Activated CD8-positive, alpha-beta memory T cell treated with anti-CD3 and anti-CD28 coated beads, Interleukin-2, amount 10 ng/mL, durations not matched to agents 7 days and 5 days (primary cell): ENCODE measurements around the gene KIAA2012. TPM values are rescaled to one million over a fixed set of nuclear protein-coding genes. Genes with fewer than 3 reads are reported as not detected.

Source experiments
- ATAC-seq: fragments of 150-1000 bp; cut with Tn5 transposase; one replicate; pipeline ENCODE4 v1.10.0; 2021; ENCODE audit warnings: moderate library complexity
- CTCF ChIA-PET: fragments of 350-600 bp; sonication (Branson Sonifier 250); formaldehyde crosslinking; loops from one replicate; lab custom pipeline; 2021; ENCODE audit warnings: antibody characterized with exemption; lab: Charles Lee
- DNase-seq: peaks from one replicate; pipeline ENCODE4 v3.0.0-alpha.2; 2020
- H3K27ac Mint-ChIP-seq: one replicate; pipeline ENCODE4 v1.8.0; 2021; ENCODE audit warnings: mild to moderate bottlenecking, mixed read lengths
- H3K27me3 Mint-ChIP-seq: one replicate; pipeline ENCODE4 v1.8.0; 2021; ENCODE audit warnings: mixed read lengths
- H3K36me3 Mint-ChIP-seq: one replicate; pipeline ENCODE4 v1.8.0; 2021; ENCODE audit warnings: mild to moderate bottlenecking, mixed read lengths
- H3K4me1 Mint-ChIP-seq: one replicate; pipeline ENCODE4 v1.8.0; 2021; ENCODE audit warnings: mixed read lengths
- H3K4me3 Mint-ChIP-seq: one replicate; pipeline ENCODE4 v1.8.0; 2021; ENCODE audit warnings: mild to moderate bottlenecking, moderate library complexity, mixed read lengths
- H3K9me3 Mint-ChIP-seq: one replicate; pipeline ENCODE4 v1.8.0; 2022; ENCODE audit warnings: low read depth, mixed read lengths
- total RNA-seq, 2 experiments: library from RNA; stranded (reverse); gene quantifications; one replicate each; pipeline ENCODE4 v1.2.3, GENCODE V29; 2021

Gene KIAA2012
- total RNA-seq, 2 experiments from 2014 or later = 0.05 TPM; not detected in 1

DNA sequence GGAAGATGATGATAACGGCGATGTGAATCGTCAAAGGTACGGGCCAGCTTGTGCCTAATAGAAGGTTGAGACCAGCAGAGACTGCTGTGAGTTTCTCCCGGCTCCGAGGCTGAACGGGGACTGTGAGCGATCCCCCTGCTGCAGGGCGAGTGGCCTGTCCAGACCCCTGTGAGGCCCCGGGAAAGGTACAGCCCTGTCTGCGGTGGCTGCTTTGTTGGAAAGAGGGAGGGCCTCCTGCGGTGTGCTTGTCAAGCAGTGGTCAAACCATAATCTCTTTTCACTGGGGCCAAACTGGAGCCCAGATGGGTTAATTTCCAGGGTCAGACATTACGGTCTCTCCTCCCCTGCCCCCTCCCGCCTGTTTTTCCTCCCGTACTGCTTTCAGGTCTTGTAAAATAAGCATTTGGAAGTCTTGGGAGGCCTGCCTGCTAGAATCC is 36.4 kb upstream of the KIAA2012 start:
- peaks cover 13% of the 10 kb centered on the region for H3K4me1 Mint-ChIP-seq
- CTCF ChIA-PET = no interaction called here
- ATAC-seq = no peak
- H3K36me3 Mint-ChIP-seq = peaks cover under 1% of the 10 kb centered on the region
- no peaks in the 10 kb centered on the region for H3K9me3 Mint-ChIP-seq
- no peak for DNase-seq
- no peak overlapping the region for H3K27ac Mint-ChIP-seq
- peaks cover 50% of the 10 kb centered on the region for H3K27me3 Mint-ChIP-seq
- no peak overlapping the region for H3K4me3 Mint-ChIP-seq

DNA sequence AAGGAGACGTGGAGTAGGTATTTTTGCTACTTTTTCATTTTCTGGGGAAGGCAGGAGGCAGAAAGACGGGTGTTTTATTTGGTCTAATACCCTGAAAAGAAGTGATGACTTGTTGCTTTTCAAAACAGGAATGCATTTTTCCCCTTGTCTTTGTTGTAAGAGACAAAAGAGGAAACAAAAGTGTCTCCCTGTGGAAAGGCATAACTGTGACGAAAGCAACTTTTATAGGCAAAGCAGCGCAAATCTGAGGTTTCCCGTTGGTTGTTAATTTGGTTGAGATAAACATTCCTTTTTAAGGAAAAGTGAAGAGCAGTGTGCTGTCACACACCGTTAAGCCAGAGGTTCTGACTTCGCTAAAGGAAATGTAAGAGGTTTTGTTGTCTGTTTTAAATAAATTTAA is 36.0 kb upstream of the KIAA2012 start:
- Mint-ChIP-seq H3K4me3 (no peak overlapping the region), H3K4me1 (peaks cover 13% of the 10 kb centered on the region), H3K36me3 (no peaks in the 10 kb centered on the region), H3K27me3 (peaks cover 50% of the 10 kb centered on the region), H3K9me3 (no peaks in the 10 kb centered on the region), H3K27ac (no peak overlapping the region)
- no peak for DNase-seq
- CTCF ChIA-PET = no interaction called here
- ATAC-seq = no peak

DNA sequence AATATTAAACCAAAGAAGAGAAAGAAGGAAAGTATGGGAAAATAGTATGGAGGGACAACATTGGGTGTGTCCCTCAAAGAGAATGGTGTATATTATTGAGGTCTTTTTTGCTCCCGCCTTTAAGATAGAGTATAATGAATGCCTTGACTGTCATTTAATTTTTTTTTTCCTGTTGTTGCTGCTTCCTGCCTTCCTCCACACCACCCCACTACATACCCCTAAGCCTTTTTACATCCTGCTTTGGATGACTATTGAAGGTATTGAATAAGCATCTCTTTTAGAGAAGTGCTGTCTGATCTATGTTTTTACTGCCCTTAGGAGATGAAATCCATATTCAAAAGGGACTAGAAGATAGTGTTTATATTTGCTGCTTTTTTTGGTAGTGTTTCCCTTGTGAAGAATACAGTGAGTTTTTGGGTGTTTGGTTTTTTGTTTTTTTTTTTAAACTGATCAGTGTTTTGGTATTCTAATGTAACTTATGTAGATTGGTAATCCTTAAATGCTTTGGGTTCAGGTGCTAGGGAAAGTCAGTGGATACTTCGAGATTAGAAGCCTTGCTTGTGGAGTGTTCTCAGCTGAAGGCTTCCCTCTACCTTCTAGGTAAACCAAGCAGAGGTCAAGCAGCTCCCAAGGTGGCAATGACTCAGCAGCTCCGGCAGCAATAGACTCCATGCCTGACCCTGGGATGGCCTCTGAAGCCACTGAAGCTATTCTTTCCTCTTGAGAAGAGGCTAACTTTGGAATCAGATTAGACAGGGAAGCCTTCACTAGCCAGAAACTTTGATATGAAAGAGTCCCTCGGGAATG is 34.4 kb upstream of the KIAA2012 start:
- no peak overlapping the region for H3K27ac Mint-ChIP-seq
- ATAC-seq (no peak), DNase-seq (no peak)
- H3K36me3 Mint-ChIP-seq = no peaks in the 10 kb centered on the region
- no peaks in the 10 kb centered on the region for H3K9me3 Mint-ChIP-seq
- no peak overlapping the region for H3K4me3 Mint-ChIP-seq
- peaks cover 6% of the 10 kb centered on the region for H3K4me1 Mint-ChIP-seq
- peaks cover 49% of the 10 kb centered on the region for H3K27me3 Mint-ChIP-seq
- CTCF ChIA-PET = no interaction called here

DNA sequence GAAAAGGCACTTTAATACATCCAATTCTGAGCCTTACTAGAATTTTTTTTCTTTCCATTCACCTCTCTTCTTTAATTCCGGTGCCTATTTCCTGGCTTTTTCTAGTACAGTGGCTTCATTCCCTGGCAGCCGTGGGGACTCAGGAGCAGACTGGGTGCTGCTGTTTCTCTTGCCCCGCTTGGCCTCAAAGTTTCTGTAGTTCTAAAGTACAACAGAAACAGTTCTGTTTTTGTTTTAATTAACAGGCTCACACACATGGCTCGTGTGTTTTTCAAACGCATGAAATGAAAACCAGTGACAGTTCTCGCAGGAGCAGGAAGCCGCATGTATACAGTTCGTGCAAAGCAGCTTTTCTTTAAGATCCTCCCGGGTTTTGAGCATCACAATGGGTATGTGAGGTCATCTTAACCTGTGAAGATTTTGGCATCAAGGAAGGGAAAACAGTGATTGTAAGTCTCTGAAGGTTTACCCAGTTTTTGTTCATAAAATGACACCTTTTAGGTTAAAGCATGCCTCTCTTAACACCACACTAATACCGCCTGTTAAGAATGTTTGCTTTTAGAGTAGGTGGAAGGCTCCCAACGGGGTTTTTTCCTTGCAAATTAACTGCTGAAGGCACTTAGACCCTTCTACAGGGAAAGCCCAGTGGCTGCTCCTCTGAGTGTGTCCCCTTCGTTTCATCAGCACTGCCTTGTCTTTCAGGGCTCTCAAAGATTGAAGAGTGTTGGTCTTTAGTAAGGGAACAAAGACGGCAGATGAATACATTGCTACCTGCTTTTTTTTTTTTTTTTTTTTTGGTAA is 33.6 kb upstream of the KIAA2012 start:
- peaks cover 6% of the 10 kb centered on the region for H3K4me1 Mint-ChIP-seq
- no peaks in the 10 kb centered on the region for H3K9me3 Mint-ChIP-seq
- H3K4me3 Mint-ChIP-seq = no peak overlapping the region
- H3K36me3 Mint-ChIP-seq = no peaks in the 10 kb centered on the region
- ATAC-seq (no peak), DNase-seq (no peak)
- H3K27me3 Mint-ChIP-seq = peaks cover 54% of the 10 kb centered on the region
- no peak overlapping the region for H3K27ac Mint-ChIP-seq
- CTCF ChIA-PET = no interaction called here

DNA sequence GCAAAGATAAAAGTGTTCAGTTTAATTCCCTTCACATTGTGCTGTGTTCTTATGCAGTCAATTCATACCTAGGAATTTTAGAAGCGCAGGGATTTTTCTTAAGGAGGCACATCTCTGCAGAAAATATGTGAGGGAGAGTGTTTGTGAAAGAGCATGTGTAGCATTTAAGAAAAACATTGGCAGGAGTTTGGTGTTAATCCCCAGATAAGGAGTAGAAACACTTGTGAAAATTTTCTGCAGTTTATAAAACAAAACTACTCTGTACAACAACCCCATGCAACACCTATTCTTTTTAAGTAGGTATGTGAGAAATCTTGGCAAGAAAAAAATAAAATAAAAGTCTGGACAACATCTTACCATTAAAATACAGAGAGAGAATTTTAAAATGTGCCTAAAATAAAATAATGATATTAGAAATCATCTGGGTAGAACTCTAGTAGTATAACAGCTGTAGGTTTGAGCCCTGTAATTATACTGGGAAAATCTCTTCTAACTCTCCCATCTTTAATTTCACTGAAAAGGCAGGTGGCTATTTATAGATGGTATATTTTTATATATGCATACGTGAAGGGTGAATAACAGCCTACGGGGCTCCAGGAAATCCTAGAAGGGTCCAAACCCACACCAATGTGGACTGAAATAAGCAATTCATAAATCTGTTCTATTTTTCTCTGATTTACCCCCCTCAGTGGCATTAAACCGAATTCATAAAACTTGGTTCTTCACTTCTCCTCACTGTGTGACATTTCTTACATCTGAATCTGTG is 32.8 kb upstream of the KIAA2012 start:
- ATAC-seq = no peak
- H3K4me1 Mint-ChIP-seq = peaks cover 2% of the 10 kb centered on the region
- no peak overlapping the region for H3K27ac Mint-ChIP-seq
- no peaks in the 10 kb centered on the region for H3K36me3 Mint-ChIP-seq
- H3K4me3 Mint-ChIP-seq = no peak overlapping the region
- peaks cover 58% of the 10 kb centered on the region for H3K27me3 Mint-ChIP-seq
- no peak for DNase-seq
- no peaks in the 10 kb centered on the region for H3K9me3 Mint-ChIP-seq
- CTCF ChIA-PET = no interaction called here

DNA sequence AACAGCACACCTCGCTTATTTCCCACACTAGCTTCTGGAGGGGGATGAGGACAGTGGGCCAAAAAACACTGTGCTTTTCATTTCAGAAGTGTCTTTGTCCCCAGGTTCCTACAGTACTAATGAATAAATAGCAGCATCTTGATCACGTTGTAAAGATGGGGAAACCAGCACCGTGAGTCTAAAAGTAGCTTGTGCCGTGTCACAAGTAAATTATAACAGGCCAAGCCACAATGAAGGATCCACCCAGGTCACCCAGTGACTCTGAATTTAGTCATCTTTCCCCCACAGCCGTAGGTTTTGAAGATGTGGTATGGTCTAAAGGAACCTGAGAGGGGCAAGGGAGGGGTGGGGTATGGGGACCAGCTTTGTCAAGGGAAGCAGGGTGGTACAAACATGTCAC is 30.6 kb upstream of the KIAA2012 start:
- Mint-ChIP-seq H3K9me3 (no peaks in the 10 kb centered on the region), H3K27ac (no peak overlapping the region), H3K27me3 (peaks cover 70% of the 10 kb centered on the region), H3K4me1 (peaks cover 2% of the 10 kb centered on the region), H3K4me3 (no peak overlapping the region), H3K36me3 (no peaks in the 10 kb centered on the region)
- DNase-seq (no peak), ATAC-seq (no peak)
- CTCF ChIA-PET = interaction anchor here (0.9 kb wide), 1 partner anchor 22 kb away, joined by 3 read pairs; no protein-coding TSS in a partner anchor

DNA sequence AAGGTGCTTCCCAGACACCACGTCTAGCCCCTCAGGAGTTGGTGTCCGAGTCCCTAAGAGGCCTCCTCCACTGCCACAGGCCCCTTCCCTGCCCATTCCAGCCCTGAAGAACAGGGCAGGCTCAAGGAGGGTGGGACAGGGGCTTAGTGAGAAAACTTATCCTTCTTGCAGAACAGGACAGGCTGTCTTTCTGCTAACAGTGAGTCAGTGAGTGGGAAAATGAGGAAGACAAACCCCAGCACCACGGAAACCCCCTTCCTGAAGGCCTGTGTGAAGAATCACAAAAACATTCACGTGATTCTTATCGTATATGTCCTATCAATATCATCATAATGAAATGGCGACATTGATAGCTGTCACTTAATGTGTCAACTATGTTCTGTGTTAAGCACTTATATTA is 29.6 kb upstream of the KIAA2012 start:
- ATAC-seq = no peak

DNA sequence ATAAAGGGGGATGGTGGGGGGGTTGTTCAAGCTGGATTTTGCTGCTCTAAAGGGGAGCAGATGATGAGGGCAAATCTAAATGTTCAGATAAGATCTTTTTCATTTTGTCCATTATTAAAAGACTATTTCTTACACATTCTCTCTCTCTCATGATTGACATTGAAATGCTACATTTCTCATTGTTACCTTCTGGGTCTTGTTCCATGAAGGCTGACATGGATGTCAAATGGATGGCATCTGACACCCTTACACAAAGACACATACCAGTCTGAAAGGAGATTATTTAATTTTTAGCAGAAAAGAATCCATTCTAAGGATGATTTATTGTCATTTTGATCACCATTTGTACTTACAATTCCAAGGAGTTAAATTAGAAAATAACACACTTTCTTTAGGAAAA is 28.3 kb upstream of the KIAA2012 start:
- Mint-ChIP-seq H3K4me3 (no peak overlapping the region), H3K36me3 (no peaks in the 10 kb centered on the region), H3K9me3 (no peaks in the 10 kb centered on the region), H3K27ac (no peak overlapping the region), H3K27me3 (peaks cover 61% of the 10 kb centered on the region), H3K4me1 (no peaks in the 10 kb centered on the region)
- no peak for DNase-seq
- ATAC-seq = no peak
- CTCF ChIA-PET = no interaction called here

More for the DNA sequence above, 29.6 kb upstream of the KIAA2012 start:
- H3K4me3 Mint-ChIP-seq = no peak overlapping the region
- CTCF ChIA-PET = no interaction called here
- no peaks in the 10 kb centered on the region for H3K36me3 Mint-ChIP-seq
- peaks cover 2% of the 10 kb centered on the region for H3K4me1 Mint-ChIP-seq
- no peaks in the 10 kb centered on the region for H3K9me3 Mint-ChIP-seq
- H3K27me3 Mint-ChIP-seq = peaks cover 69% of the 10 kb centered on the region
- H3K27ac Mint-ChIP-seq = no peak overlapping the region
- DNase-seq = no peak

DNA sequence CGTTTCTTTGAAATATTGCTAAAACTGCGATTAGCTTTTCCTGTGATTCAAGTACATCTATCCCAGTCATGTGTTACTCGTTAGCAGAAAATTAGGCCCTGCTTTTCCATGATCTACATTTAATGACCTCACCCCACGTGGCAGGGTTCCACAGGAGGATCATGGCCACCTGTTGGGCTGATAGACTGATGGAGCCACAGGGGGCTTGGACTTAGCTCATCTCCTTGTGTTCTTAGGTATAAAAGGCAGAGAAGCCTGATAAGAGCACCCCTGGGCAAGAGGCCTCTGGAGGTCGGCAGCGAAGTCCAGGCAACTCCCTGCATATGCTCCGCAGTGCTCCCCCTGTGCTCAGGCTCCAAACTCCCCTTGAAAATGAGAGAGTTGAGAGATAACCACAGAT is 26.5 kb upstream of the KIAA2012 start:
- Mint-ChIP-seq H3K27ac (no peak overlapping the region), H3K27me3 (peaks cover 54% of the 10 kb centered on the region), H3K4me3 (no peak overlapping the region), H3K4me1 (no peaks in the 10 kb centered on the region), H3K36me3 (no peaks in the 10 kb centered on the region), H3K9me3 (no peaks in the 10 kb centered on the region)
- ATAC-seq (no peak), DNase-seq (no peak)
- CTCF ChIA-PET = no interaction called here

DNA sequence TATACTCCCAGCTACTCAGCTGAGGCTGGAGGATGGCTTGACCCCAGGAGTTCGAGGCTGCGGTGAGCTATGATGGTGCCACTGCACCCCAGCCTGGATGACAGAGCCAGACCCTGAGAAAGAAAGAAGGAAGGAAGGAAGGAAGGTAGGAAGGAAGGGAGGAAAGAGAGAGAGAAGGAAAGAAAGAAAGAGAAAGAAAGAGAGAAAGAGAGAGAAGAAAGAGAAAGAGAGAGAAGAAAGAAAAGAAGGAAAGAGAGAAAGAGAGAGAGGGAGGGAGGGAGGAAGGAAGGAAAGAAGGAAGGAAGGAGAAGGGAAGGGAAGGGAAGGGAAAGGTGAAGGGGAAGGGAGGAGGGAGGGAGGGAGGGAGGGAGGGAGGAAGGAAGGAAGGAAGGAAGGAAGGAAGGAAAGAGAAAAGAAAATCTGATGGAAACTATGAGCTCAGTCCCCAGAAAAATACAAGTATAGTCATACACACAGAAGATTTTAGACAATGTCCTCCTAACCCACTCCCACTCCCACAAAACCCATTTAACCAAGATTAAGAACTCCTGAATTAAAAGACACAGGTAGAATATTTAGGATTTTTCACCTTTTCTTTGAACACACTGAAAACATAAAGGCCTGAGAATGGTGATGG is 23.8 kb upstream of the KIAA2012 start:
- CTCF ChIA-PET = no interaction called here
- Mint-ChIP-seq H3K4me3 (no peak overlapping the region), H3K9me3 (no peaks in the 10 kb centered on the region), H3K27me3 (peaks cover 50% of the 10 kb centered on the region), H3K27ac (no peak overlapping the region), H3K36me3 (no peaks in the 10 kb centered on the region), H3K4me1 (no peaks in the 10 kb centered on the region)
- DNase-seq (no peak), ATAC-seq (no peak)

DNA sequence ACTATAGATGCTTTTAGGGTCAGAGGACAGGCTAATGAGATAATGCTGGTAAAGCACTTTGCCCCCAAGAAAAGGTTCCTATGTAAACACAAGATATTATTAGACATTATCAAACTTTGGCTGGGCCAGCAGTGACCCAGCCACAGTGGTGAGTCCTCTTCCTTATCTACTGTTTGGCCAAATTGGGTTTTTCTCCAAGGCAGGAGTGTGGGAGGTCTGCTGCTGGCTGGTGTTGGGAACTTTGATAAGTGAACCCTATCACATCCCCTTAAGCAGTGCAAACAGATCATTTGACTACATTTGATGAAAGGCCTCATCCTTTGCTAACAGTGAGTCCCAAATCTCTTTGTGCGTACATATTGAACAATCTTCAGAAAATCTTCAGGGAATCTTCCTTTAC is 23.2 kb upstream of the KIAA2012 start:
- Mint-ChIP-seq H3K4me1 (no peaks in the 10 kb centered on the region), H3K27ac (no peak overlapping the region), H3K36me3 (no peaks in the 10 kb centered on the region), H3K27me3 (peaks cover 47% of the 10 kb centered on the region), H3K4me3 (no peak overlapping the region), H3K9me3 (no peaks in the 10 kb centered on the region)
- ATAC-seq = no peak
- DNase-seq = no peak
- CTCF ChIA-PET = no interaction called here

DNA sequence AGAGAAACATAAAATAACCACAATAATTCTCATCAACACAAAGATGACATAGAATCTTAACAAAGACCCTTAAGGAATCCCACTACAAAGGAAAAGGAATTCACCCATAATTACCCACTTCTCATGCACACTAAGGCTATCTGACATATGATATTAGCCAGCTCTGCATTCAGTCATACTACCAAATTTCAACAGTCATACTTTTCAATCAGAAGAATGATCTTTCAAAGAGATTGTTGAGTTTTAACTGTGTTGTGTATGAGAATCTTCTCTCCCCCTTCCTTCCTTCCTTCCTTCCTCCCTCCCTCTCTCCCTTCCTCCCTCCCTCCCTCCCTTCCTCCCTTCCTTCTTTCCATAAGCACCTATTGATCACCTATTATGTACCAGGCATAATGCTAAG is 22.4 kb upstream of the KIAA2012 start:
- Mint-ChIP-seq H3K27ac (no peak overlapping the region), H3K27me3 (peaks cover 41% of the 10 kb centered on the region), H3K4me3 (no peak overlapping the region), H3K36me3 (no peaks in the 10 kb centered on the region), H3K4me1 (no peaks in the 10 kb centered on the region), H3K9me3 (no peaks in the 10 kb centered on the region)
- CTCF ChIA-PET = no interaction called here
- DNase-seq (no peak), ATAC-seq (no peak)

DNA sequence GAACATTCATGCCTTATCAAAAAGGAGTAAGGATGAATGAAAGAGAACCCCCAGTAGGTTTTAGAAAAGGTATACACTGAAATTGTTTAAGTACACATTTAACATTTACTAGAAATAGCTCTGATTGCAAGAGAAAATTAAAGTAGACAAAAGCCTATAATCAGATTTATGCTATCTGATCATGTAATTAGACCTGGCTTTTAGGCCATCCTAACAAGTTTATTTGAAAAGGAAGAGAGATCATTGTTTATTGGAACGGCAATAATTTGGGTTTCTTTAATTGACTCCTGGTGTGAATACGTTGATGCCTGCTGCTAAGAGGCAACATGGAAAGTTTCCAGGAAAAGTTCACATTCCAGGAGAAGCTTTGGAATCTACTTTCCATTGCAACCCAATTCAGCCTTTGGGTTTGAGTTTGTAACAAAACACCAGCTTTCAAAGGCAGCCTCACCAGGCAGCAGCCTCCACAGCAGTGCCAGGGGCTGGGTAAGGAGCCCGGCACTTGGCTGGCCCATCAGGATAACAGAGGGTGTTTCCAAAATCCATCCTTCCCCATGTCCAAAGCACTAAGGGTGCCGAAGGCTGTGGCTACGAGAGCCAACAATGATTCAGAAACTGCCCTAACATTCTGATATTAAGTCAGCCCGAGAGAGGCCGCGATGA is 21.4 kb upstream of the KIAA2012 start:
- CTCF ChIA-PET = no interaction called here

More for the DNA sequence above, 21.4 kb upstream of the KIAA2012 start:
- Mint-ChIP-seq H3K9me3 (no peaks in the 10 kb centered on the region), H3K4me3 (no peak overlapping the region), H3K27me3 (peaks cover 44% of the 10 kb centered on the region), H3K4me1 (no peaks in the 10 kb centered on the region), H3K36me3 (no peaks in the 10 kb centered on the region), H3K27ac (no peak overlapping the region)
- ATAC-seq (no peak), DNase-seq (no peak)
